Right ventricle myocardium inferior (tissue), 1 donor: ENCODE results near the gene CCDC33. TPM values are rescaled to one million over a fixed set of nuclear protein-coding genes. Genes with fewer than 3 reads are reported as not detected.

Experiments used
- ATAC-seq: fragments of 200-7000 bp; cut with Tn5 transposase; one replicate; pipeline ENCODE4 v1.9.1; 2020; ENCODE audit warnings: mild to moderate bottlenecking, moderate library complexity
- DNase-seq: peaks from one replicate; pipeline ENCODE4 v3.0.0; 2021; ENCODE audit errors: missing footprints
- intact Hi-C: fragments of 100-400 bp; cut with DNase I; formaldehyde crosslinking; loops from one replicate; pipeline ENCODE4 v1.11.0; 2022
- total RNA-seq: library from RNA; stranded (reverse); fragmentation: NEBNext Ultra II Directional; extraction: Animal tissue kit (Norgen Biotek cat#: 25700); gene quantifications from one replicate; pipeline ENCODE4 v1.2.1, GENCODE V29; 2021
- donor health status: DM: no; HTN: yes; CAD: no; lungs with severe emphysema.

The CCDC33 gene
- total RNA-seq, 1 donor from 2014 or later = not detected

- intact Hi-C loops = no loop called here
- no peak for ATAC-seq
- no peak for DNase-seq
Observed at GRCh38 chr15:74269362-74270035, 33.4 kb downstream of the CCDC33 start.

GRCh38 chr15:74270155-74270554 is 34.0 kb downstream of the CCDC33 start:
- DNase-seq = no peak
- no peak for ATAC-seq
- intact Hi-C loops = no loop called here

GRCh38 chr15:74270854-74271520 is 34.9 kb downstream of the CCDC33 start:
- DNase-seq = no peak
- intact Hi-C loops = no loop called here
- ATAC-seq = no peak

GRCh38 chr15:74272812-74273211 is 36.7 kb downstream of the CCDC33 start:
- DNase-seq (peak; percentile 3), ATAC-seq (no peak)
- intact Hi-C loops = no loop called here

- DNase-seq = peak; percentile 23
- ATAC-seq = no peak
- intact Hi-C loops = no loop called here
Observed at GRCh38 chr15:74274470-74275038, 38.4 kb downstream of the CCDC33 start.

- intact Hi-C loops = no loop called here
- ATAC-seq (no peak), DNase-seq (no peak)
Observed at GRCh38 chr15:74275957-74276356, 39.8 kb downstream of the CCDC33 start.

- peak; percentile 37 for DNase-seq
- no peak for ATAC-seq
- intact Hi-C loops = no loop called here
Observed at GRCh38 chr15:74276560-74276959, 40.4 kb downstream of the CCDC33 start.

GRCh38 chr15:74277242-74277810 is 41.2 kb downstream of the CCDC33 start:
- no peak for ATAC-seq
- peak; percentile 26 for DNase-seq
- intact Hi-C loops = no loop called here

- no peak for ATAC-seq
- DNase-seq = peak; percentile 32
- intact Hi-C loops = no loop called here
Observed at GRCh38 chr15:74278207-74278606, 42.1 kb downstream of the CCDC33 start.

- DNase-seq (peak; percentile 26), ATAC-seq (no peak)
- intact Hi-C loops = no loop called here
Observed at GRCh38 chr15:74281147-74282133, 45.3 kb downstream of the CCDC33 start.

GRCh38 chr15:74283368-74283767 is 47.2 kb downstream of the CCDC33 start:
- intact Hi-C loops = no loop called here
- no peak for DNase-seq
- ATAC-seq = no peak

GRCh38 chr15:74289671-74290070 is 53.5 kb downstream of the CCDC33 start:
- DNase-seq (no peak), ATAC-seq (no peak)
- intact Hi-C loops = no loop called here

- no peak for ATAC-seq
- DNase-seq = no peak
- intact Hi-C loops = no loop called here
Observed at GRCh38 chr15:74290645-74291044, 54.5 kb downstream of the CCDC33 start.

- intact Hi-C loops = no loop called here
- DNase-seq (peak; percentile 86), ATAC-seq (peak; percentile 52)
Observed at GRCh38 chr15:74291101-74292071, 55.3 kb downstream of the CCDC33 start.

- intact Hi-C loops = no loop called here
- DNase-seq = peak; percentile 22
- no peak for ATAC-seq
Observed at GRCh38 chr15:74293021-74293810, 57.1 kb downstream of the CCDC33 start.

GRCh38 chr15:74294010-74294409 is 57.9 kb downstream of the CCDC33 start:
- intact Hi-C loops = no loop called here
- ATAC-seq = no peak

GRCh38 chr15:74295800-74296199 is 59.7 kb downstream of the CCDC33 start:
- intact Hi-C loops = no loop called here
- no peak for ATAC-seq

More at GRCh38 chr15:74294010-74294409, 57.9 kb downstream of the CCDC33 start:
- no peak for DNase-seq

More at GRCh38 chr15:74295800-74296199, 59.7 kb downstream of the CCDC33 start:
- no peak for DNase-seq
